GM12878 (cell line): Measurements from ENCODE around the gene KCNQ1. TPM values are rescaled to one million over a fixed set of nuclear protein-coding genes. Genes with fewer than 3 reads are reported as not detected.

Source experiments
- ATAC-seq: fragments of 200-7000 bp; cut with Tn5 transposase; 3 replicates; pipeline ENCODE4 v1.9.1; 2020; ENCODE audit warnings: mild to moderate bottlenecking, moderate library complexity
- BruUV-seq: library from RNA; stranded (reverse); fragments of 400-500 nt; replicated peaks from 2 replicates; lab custom pipeline; 2021; lab: Mats Ljungman, UMichigan
- CTCF ChIA-PET: fragments of 300-600 bp; sonication (Branson Sonifier 250); formaldehyde crosslinking; extraction: SDS; loops from one replicate; lab custom pipeline; 2021; ENCODE audit warnings: inconsistent platforms; lab: Yijun Ruan, JAX
- POLR2A ChIA-PET: fragments of 350-600 bp; formaldehyde crosslinking; extraction: SDS; loops from one replicate; lab custom pipeline; 2021; ENCODE audit warnings: inconsistent platforms; lab: Charles Lee
- RAD21 ChIA-PET: fragments of 300-600 bp; sonication (Branson Sonifier 250); formaldehyde crosslinking; loops from one replicate; lab custom pipeline; 2023; ENCODE audit warnings: antibody characterized with exemption; ENCODE audit not compliant: unreplicated experiment; lab: Charles Lee
- SMC1A ChIA-PET: fragments of 300-600 bp; sonication (Branson Sonifier 250); formaldehyde crosslinking; loops from one replicate; lab custom pipeline; 2023; ENCODE audit not compliant: unreplicated experiment, uncharacterized antibody; lab: Charles Lee
- DNase-seq: peaks from one replicate; pipeline ENCODE4 v3.0.0-alpha.2; 2011; ENCODE audit warnings: low read depth, low spot score
- FAIRE-seq: peaks from 3 replicates; lab custom pipeline; 2011; peaks lifted over from hg19 to GRCh38; lab: Jason Lieb, UNC
- H2AFZ ChIP-seq: 2 replicates; pipeline ENCODE4 v1.6.0; 2011; ENCODE audit warnings: low read depth, low read length, control low read depth; ENCODE audit not compliant: control insufficient read depth
- H3K27ac ChIP-seq: 2 replicates; pipeline ENCODE4 v1.5.1; 2011; ENCODE audit warnings: control low read depth; ENCODE audit not compliant: control insufficient read depth, insufficient read depth
- H3K27me3 ChIP-seq, 2 experiments: replicated peaks in 1 of 2; 2 replicates each; pipeline versions ENCODE4 v1.6.0 to v1.6.1; 2011; ENCODE audit warnings: low read length in 1 of 2; ENCODE audit not compliant: control insufficient read depth in 2 of 2, insufficient read depth in 2 of 2
- H3K36me3 ChIP-seq, 2 experiments: 2 replicates each; pipeline ENCODE4 v1.5.1; 2011; ENCODE audit warnings: low read length in 1 of 2; ENCODE audit not compliant: control insufficient read depth in 2 of 2, insufficient read depth in 2 of 2
- H3K4me1 ChIP-seq: 2 replicates; pipeline ENCODE4 v1.6.1; 2011; ENCODE audit warnings: mild to moderate bottlenecking, low read length, moderate library complexity, mixed read lengths; ENCODE audit not compliant: control insufficient read depth, insufficient read depth
- H3K4me2 ChIP-seq: 2 replicates; pipeline ENCODE4 v1.6.0; 2011; ENCODE audit warnings: control low read depth; ENCODE audit not compliant: control insufficient read depth, insufficient read depth
- H3K4me3 ChIP-seq: fragments of 200-600 bp; sonication (generic); 2 replicates; pipeline ENCODE4 v1.5.1; 2016
- H3K79me2 ChIP-seq: 2 replicates; pipeline ENCODE4 v1.6.0; 2011; ENCODE audit warnings: low read length; ENCODE audit not compliant: control insufficient read depth, insufficient read depth
- H3K9ac ChIP-seq: 2 replicates; pipeline ENCODE4 v1.8.0; 2011; ENCODE audit warnings: low read length, control low read depth, mixed read lengths; ENCODE audit not compliant: control insufficient read depth, insufficient read depth
- H3K9me3 ChIP-seq: replicated peaks from 3 replicates; pipeline ENCODE4 v1.5.1; 2011; ENCODE audit warnings: mild to moderate bottlenecking, low read length; ENCODE audit not compliant: control insufficient read depth, insufficient read depth
- H4K20me1 ChIP-seq: 2 replicates; pipeline ENCODE4 v1.6.0; 2011; ENCODE audit not compliant: control insufficient read depth, insufficient read depth
- CHD1 ChIP-seq: IDR thresholded peaks from 2 replicates; pipeline ENCODE4 v1.6.1; 2012; ENCODE audit warnings: low read depth, low read length, improper control_type of control experiment
- ESRRA ChIP-seq: IDR thresholded peaks from 2 replicates; pipeline ENCODE4 v1.6.1; 2012; ENCODE audit warnings: mild to moderate bottlenecking, low read length, improper control_type of control experiment
- KAT2A ChIP-seq: conservative IDR thresholded peaks from 2 replicates; pipeline ENCODE4 v1.6.1; 2011; ENCODE audit warnings: low read depth, low read length; ENCODE audit not compliant: control insufficient read depth
- PAX5 ChIP-seq: IDR thresholded peaks from 2 replicates; pipeline ENCODE4 v1.6.1; 2011; ENCODE audit warnings: low read depth, low read length, borderline replicate concordance
- SP1 ChIP-seq: IDR thresholded peaks from one replicate; pipeline ENCODE4 v1.6.1; 2011; ENCODE audit warnings: low read depth, low read length
- ZNF622 ChIP-seq: fragments of 450-650 bp; IDR thresholded peaks from 2 replicates; pipeline ENCODE4 v1.6.1; 2017; ENCODE audit warnings: mild to moderate bottlenecking, inconsistent platforms
- WGBS: methylation state at CpG from one replicate; pipeline ENCODE4 v1.1.6; 2016; ENCODE audit warnings: low lambda C conversion rate; ENCODE audit not compliant: insufficient replicate concordance, insufficient coverage; ENCODE audit errors: missing lambda C conversion rate; 5-methylcytosine and 5-hydroxymethylcytosine counted together
- in situ Hi-C: fragments of 300-500 bp; cut with MboI; formaldehyde crosslinking; loops from 9 replicates; pipeline ENCODE4 v1.14.3; 2018; ENCODE audit warnings: mixed read lengths
- intact Hi-C: fragments of 100-400 bp; cut with micrococcal nuclease; formaldehyde crosslinking; loops from one replicate; pipeline ENCODE4 v1.14.2; 2022; ENCODE audit not compliant: unreplicated experiment
- polyA plus RNA-seq, 11 experiments: library from polyadenylated mRNA; depleted of rRNA in 4 of 11; unstranded in 6 of 11; stranded (reverse) in 5 of 11; fragments of >200 nt; fragmentation: Nextera tagmentation in 4 of 11; fragmentation: Illumina TruSeq in 1 of 11; extraction: Ambion mirVana in 4 of 11; extraction: Trizol in 1 of 11; gene quantifications; 1 replicate in 1 of 11; 2 replicates in 10 of 11; pipeline versions ENCODE4 v1.2.1 to v1.2.3, GENCODE V29; 2011 to 2016; ENCODE audit warnings: inconsistent platforms in 2 of 11, missing spikeins in 2 of 11, low read depth in 1 of 11
- total RNA-seq, 4 experiments: library from RNA; depleted of rRNA in 3 of 4; stranded (reverse); fragments of >200 nt in 3 of 4; fragmentation: Illumina TruSeq in 1 of 4; extraction: Trizol in 1 of 4; gene quantifications; 2 replicates each; pipeline versions ENCODE4 v1.2.1 to v1.2.3, GENCODE V29; 2013 to 2021
- TF ChIP-seq, protein P1 (sequence below): fragments of 450-650 bp; IDR thresholded peaks from 2 replicates; pipeline ENCODE4 v1.6.1; 2017; ENCODE audit warnings: mild to moderate bottlenecking

KCNQ1 gene
- total and polyA plus RNA-seq, 10 of the 15 experiments (the other 5 are each of a cell fraction or from before 2014, with no cell fraction given), result 0.03 to 0.15 (median 0.12) TPM; not detected in 7

DNA sequence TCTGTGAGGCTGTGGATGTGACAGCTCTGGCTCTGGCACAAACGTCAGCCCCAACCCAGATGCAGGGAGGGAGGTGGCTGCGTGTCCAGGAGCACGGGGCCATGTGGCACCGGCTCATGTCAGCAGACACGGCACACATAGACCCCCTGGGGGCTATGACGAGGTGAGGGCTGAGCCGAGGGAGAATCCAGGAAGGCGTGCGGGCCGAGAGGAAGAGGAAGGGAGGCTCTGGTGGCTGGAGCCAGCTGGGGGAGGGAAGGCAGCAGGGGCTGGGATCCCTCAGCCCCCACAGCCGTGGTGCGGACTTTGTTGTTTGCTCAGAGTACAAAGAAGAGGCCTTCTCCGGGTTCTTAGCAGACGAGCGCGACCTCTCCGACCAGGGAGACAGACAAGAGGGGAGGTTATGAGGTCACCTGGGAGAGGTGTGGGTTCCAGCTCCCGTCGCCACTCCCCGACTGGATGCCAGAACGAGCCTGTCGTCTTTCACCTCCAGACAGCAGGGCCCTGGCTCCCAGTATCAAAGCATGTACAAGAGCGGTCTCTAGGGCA, 394.7 kb downstream of the KCNQ1 start:
- POLR2A ChIA-PET, result no interaction called here
- 43% methylated on average over 21 of the region's 23 CpGs for WGBS
- no peak for FAIRE-seq

More for the DNA sequence above, 394.7 kb downstream of the KCNQ1 start:
- SMC1A ChIA-PET, result no interaction called here
- ATAC-seq, result no peak
- intact Hi-C loops, result no loop called here
- TF ChIP-seq, protein P1, sequence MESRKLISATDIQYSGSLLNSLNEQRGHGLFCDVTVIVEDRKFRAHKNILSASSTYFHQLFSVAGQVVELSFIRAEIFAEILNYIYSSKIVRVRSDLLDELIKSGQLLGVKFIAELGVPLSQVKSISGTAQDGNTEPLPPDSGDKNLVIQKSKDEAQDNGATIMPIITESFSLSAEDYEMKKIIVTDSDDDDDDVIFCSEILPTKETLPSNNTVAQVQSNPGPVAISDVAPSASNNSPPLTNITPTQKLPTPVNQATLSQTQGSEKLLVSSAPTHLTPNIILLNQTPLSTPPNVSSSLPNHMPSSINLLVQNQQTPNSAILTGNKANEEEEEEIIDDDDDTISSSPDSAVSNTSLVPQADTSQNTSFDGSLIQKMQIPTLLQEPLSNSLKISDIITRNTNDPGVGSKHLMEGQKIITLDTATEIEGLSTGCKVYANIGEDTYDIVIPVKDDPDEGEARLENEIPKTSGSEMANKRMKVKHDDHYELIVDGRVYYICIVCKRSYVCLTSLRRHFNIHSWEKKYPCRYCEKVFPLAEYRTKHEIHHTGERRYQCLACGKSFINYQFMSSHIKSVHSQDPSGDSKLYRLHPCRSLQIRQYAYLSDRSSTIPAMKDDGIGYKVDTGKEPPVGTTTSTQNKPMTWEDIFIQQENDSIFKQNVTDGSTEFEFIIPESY, result no peak
- no peak for TF ChIP-seq ESRRA
- no peak for TF ChIP-seq ZNF622
- no peak for TF ChIP-seq SP1
- no peak for TF ChIP-seq PAX5
- TF ChIP-seq CHD1, result no peak
- no peak for TF ChIP-seq KAT2A
- TF ChIP-seq, all 136 proteins: peak for 0
- DNase-seq, result no peak
- no peak overlapping the region for H3K27ac ChIP-seq
- no peaks in the 10 kb centered on the region for H3K9me3 ChIP-seq
- H4K20me1 ChIP-seq, result no peaks in the 10 kb centered on the region
- CTCF ChIA-PET, result interaction anchor here (0.6 kb wide), 1 partner anchor 37 kb away, joined by 4 read pairs; no protein-coding TSS in a partner anchor
- no peaks in the 10 kb centered on the region for H3K27me3 ChIP-seq
- H2AFZ ChIP-seq, result no peak overlapping the region
- in situ Hi-C loops, result no loop called here
- RAD21 ChIA-PET, result no interaction called here
- no TSS peak for BruUV-seq
- no peak overlapping the region for H3K4me3 ChIP-seq
- H3K4me2 ChIP-seq, result no peak overlapping the region
- H3K9ac ChIP-seq, result no peak overlapping the region
- H3K79me2 ChIP-seq, result no peaks in the 10 kb centered on the region
- no peaks in the 10 kb centered on the region for H3K36me3 ChIP-seq
- H3K4me1 ChIP-seq, result no peaks in the 10 kb centered on the region
